Cortex of kidney (tissue), 1 donor: ENCODE results near the gene JAK2.
"Not testable (repeated sequence)": the region's sequence is repeated elsewhere in the genome, so short reads cannot be mapped to it uniquely, and the experiment has no call there.

Experiments used
- DNase-seq: peaks from one replicate; lab custom pipeline; 2025; lab: John Stamatoyannopoulos, UW

The JAK2 gene

GRCh38 chr9:4980086-4980727 is 4.9 kb upstream of the JAK2 start:
- DNase-seq: no peak

GRCh38 chr9:4982721-4983482 is 2.2 kb upstream of the JAK2 start:
- DNase-seq: no peak

- DNase-seq: no peak
Measured at GRCh38 chr9:4983601-4984165, 1.4 kb upstream of the JAK2 start.

- DNase-seq: no peak
Measured at GRCh38 chr9:4984171-4984620, 876 bp upstream of the JAK2 start.

GRCh38 chr9:4985386-4986266 is 554 bp downstream of the JAK2 start:
- no peak for DNase-seq

- no peak for DNase-seq
Measured at GRCh38 chr9:4986296-4986695, 1.2 kb downstream of the JAK2 start.

- DNase-seq: no peak
Measured at GRCh38 chr9:4986783-4987182, 1.7 kb downstream of the JAK2 start.

GRCh38 chr9:4987961-4988421 is 2.9 kb downstream of the JAK2 start:
- no peak for DNase-seq

GRCh38 chr9:4992872-4993271 is 7.8 kb downstream of the JAK2 start:
- DNase-seq: no peak

GRCh38 chr9:4994166-4994890 is 9.3 kb downstream of the JAK2 start:
- no peak for DNase-seq

GRCh38 chr9:4997196-4997595 is 12.1 kb downstream of the JAK2 start:
- no peak for DNase-seq

- DNase-seq: no peak
Measured at GRCh38 chr9:4997631-4998030, 12.6 kb downstream of the JAK2 start.

GRCh38 chr9:5002811-5003210 is 17.7 kb downstream of the JAK2 start:
- no peak for DNase-seq

GRCh38 chr9:5004481-5004880 is 19.4 kb downstream of the JAK2 start:
- no peak for DNase-seq

- DNase-seq: no peak
Measured at GRCh38 chr9:5008202-5008601, 23.1 kb downstream of the JAK2 start.

- DNase-seq: no peak
Measured at GRCh38 chr9:5013374-5013773, 28.3 kb downstream of the JAK2 start.

- no peak for DNase-seq
Measured at GRCh38 chr9:5015934-5016333, 30.9 kb downstream of the JAK2 start.

- DNase-seq: no peak
Measured at GRCh38 chr9:5025416-5025815, 40.3 kb downstream of the JAK2 start.

GRCh38 chr9:5031941-5032340 is 46.9 kb downstream of the JAK2 start:
- DNase-seq: not testable (repeated sequence)

- no peak for DNase-seq
Measured at GRCh38 chr9:5040730-5041389, 55.8 kb downstream of the JAK2 start.
